CD4-positive, alpha-beta T cell treated with Interleukin-15 for 1 hour (primary cell): ENCODE data around the gene RNF150.
"Not testable (repeated sequence)": the region's sequence is repeated elsewhere in the genome, so short reads cannot be mapped to it uniquely, and the experiment has no call there.

ENCODE experiments used
- DNase-seq: peaks from one replicate; pipeline ENCODE4 v3.0.0-alpha.2; 2020

The RNF150 gene

DNA sequence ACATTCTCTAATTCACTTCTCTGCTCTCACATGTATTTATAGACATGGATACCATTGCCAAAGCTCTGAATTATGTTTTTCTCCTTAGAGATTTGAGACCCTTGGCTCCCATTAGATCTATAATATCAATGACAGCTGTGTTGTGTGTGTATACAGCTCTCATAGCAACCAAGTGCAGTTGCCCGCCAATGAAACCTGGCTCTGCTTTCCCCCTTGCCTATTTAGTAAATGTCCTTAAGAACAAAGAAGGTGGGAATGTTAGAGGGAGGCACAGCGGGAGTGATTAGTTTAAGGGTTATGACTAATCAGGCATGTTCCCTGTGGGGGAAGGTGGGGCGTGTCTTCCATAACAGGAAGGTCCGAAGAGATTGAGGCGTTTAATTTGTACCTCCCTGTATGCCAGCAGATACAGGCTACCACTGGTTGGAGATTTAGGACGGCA, 276.6 kb downstream of the RNF150 start:
- no peak for DNase-seq

DNA sequence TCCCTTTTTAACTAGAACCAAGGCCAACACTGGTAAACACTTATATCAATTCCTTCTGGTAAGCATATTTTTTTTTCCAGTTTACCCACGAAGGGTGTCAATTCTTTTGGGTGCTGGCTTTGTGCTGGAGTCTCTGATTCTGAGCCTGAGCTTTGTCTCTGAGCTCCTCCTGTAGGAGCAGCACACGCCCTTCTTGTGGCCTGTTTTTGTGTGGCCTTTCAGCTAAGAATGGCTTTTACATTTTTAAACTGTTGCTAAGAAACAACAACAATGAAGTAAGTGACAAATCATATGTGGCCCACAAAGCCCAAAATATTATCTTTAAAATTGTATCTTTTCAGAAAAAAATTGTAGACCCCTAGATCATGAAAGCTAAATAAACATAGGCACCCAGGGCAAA, 279.1 kb downstream of the RNF150 start:
- no peak for DNase-seq

GRCh38 chr4:140851804-140852203, 281.5 kb downstream of the RNF150 start:
- no peak for DNase-seq

GRCh38 chr4:140851032-140851636, 282.1 kb downstream of the RNF150 start:
- DNase-seq, result peak; percentile 35

GRCh38 chr4:140849526-140849925, 283.7 kb downstream of the RNF150 start:
- no peak for DNase-seq

DNA sequence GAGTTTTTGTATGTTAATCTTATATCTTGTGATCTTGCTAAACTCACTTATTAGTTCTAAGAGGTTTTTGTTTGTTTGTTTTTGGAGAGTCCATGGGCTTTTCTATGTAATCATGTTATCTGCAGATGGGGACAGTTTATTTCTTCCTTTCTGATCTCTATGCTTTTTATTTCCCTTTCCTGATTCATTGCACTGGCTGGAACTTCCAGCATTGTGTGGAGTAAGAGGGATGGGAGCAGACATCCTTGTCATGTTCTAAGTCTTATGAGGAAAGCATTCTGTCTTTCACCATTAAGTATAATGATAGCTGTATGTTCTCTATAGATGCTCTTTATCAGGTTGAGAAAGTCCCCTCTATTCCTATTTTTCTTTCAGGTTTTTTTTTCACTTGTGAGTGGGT, 286.5 kb downstream of the RNF150 start:
- no peak for DNase-seq

DNA sequence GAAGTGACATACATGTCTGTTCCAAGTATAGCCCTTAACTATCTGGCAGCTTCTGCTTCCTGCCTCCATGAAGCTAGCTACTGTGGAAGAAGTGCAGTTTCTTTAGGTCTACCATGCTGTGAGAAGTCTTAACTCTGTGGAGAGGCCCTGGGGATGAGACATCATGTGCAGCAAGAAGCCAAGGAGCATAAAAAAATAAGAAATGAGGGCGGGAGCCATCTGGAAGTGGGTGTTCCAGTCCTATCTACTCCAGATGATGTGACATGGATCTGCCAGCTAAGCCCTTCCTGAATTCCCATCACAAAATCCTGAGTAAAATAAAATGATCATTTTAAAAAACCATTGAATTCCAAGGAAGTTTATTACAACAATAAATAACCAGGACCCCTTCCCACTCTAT, 289.2 kb downstream of the RNF150 start:
- no peak for DNase-seq

- no peak for DNase-seq
Measured at GRCh38 chr4:140841186-140841585, 292.1 kb downstream of the RNF150 start.

DNA sequence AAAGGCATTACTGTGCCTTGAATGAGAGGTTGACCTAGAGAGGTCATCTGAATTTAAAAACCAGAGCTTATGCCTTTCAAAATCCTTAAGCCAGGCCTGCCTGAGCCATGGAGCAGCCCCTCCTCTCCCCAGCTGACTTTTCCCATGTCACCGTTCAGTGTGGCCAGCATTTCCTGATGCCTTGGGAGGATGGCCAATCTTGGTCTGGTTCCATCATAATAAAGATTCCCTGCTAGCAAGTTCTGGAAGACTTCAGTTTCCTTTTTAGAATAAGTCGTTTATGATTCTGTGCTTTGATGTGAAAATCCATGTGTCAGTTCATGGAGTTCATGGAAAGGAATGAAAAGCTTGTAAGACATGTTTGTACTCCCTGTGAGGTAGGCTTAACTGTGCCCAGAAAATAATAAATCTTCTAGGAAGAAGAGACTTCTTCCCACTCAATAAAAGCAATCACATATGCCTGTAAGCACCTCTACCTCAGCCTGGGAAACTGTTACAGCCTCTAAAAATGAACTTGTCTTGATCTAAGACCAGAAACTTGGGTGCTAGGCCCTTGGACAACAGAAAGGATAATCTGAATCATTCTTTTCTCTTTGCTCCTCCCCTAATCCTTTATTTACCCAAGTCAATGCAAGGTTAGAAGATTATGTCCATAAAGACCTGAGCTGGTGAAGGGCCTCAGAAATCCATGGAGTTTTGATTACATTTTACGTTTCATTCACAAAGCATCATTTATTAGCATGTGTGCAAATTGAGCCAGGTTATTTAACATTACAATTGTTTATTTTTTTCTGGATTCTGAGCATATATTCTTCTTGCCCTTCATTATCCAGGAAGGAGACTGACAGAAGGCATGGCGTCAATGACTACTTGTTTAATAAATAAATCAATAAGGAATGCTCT, 293.1 kb downstream of the RNF150 start:
- no peak for DNase-seq

DNA sequence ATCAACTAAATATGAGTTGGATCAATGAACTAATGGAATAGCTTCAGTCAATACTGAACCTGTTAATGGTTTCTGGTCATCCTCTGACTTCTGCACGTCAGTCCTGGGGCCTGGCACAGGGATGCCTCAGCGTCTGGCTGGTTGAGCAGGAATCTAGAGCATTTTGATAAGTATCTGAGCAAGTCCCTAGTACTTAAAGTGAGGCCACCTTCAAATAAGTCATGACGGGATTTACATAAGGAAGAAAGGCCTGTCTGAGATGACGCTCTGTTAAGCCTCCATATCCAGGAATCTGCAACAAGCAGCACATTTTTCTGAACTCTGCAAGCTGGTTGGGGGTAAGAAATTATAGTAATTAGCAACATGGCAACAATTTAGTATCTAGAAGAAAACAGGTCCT, 293.9 kb downstream of the RNF150 start:
- DNase-seq, result no peak

- DNase-seq, result no peak
Measured at GRCh38 chr4:140837736-140838135, 295.5 kb downstream of the RNF150 start.

GRCh38 chr4:140834839-140835495, 298.3 kb downstream of the RNF150 start:
- no peak for DNase-seq

GRCh38 chr4:140833280-140833679, 300.0 kb downstream of the RNF150 start:
- DNase-seq, result no peak

GRCh38 chr4:140829825-140830224, 303.4 kb downstream of the RNF150 start:
- no peak for DNase-seq

- no peak for DNase-seq
Measured at GRCh38 chr4:140826701-140827027, 306.6 kb downstream of the RNF150 start.

DNA sequence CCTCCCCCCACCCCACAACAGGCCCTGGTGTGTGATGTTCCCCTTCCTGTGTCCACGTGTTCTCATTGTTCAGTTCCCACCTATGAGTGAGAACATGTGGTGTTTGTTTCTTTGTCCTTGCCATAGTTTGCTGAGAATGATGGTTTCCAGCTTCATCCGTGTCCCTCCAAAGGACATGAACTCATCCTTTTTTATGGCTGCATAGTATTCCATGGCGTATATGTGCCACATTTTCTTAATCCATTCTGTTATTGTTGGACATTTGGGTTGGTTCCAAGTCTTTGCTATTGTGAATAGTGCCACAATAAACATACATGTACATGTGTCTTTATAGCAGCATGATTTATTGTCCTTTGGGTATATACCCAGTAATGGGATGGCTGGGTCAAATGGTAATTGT, 312.7 kb downstream of the RNF150 start:
- not testable (repeated sequence) for DNase-seq

DNA sequence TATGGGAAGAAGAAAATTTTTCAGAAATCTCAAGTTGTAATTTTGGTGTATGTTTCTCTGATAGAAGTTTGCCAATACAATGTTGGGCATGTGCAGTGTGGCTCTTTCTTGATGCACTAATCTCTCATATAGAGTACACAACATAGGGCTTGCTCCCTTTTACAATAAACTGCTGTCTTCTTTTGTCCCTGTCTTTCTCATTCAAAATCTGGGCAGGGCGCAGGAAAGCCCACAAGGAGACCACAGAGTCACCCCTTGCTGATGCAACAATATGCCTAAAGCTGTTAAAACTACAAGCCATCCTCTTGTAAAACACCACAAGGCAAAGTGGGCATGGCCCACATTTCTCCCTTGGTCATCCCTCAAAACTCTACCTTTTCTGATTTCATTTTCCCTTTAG, 313.7 kb downstream of the RNF150 start:
- no peak for DNase-seq

- DNase-seq, result no peak
Measured at GRCh38 chr4:140818433-140818832, 314.8 kb downstream of the RNF150 start.

- no peak for DNase-seq
Measured at GRCh38 chr4:140816806-140817510, 316.3 kb downstream of the RNF150 start.

DNA sequence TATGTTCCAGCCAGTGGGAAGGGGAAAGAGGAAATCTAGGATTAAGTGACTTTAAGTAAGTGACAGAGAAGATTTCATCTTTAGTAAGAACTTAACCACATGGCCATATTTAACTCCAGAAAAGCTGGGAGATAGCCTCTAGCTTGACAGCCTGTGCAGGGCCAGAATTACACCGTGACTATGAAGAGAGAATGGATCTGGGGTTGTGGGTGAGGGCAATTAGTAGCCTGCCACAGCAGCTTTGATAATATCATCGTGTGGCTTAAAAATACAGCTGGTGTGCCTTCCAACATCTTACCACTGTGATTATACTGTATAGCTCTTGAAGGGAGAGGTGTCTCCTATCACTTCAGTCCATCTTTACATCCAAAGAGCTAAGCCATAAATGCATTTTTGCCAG, 319.5 kb downstream of the RNF150 start:
- no peak for DNase-seq

GRCh38 chr4:140812916-140813315, 320.4 kb downstream of the RNF150 start:
- no peak for DNase-seq

GRCh38 chr4:140811429-140811828, 321.8 kb downstream of the RNF150 start:
- DNase-seq, result no peak

DNA sequence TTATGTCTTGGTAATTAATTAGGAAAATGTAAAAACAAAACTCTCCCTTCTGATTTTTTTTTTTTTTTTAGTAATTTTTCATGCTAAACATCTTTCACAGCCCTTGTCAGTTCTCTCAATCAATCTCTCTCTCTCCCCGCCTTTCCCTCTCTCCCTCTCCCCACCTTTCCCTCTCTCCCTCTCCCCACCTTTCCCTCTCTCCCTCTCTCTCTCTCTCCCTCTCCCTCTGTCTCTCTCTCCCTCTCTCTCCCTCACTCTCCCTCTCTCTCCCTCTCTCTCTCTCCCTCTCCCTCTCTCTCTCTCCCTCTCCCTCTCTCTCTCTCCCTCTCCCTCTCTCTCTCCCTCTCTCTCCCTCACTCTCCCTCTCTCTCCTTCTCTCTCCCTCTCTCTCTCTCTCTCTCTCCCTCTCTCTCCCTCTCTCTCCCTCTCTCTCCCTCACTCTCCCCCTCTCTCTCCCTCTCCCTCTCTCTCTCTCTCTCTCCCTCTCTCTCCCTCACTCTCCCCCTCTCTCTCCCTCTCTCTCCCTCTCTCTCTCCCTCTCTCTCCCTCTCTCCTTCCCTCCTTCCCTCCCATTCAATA, 322.6 kb downstream of the RNF150 start:
- not testable (repeated sequence) for DNase-seq
